Nucleus accumbens (tissue), 56 donors: Measurements from ENCODE around the gene ADAMTS4.
A peak's percentile ranks its signal among the peaks of the same experiment; 100 is the strongest.

Experiments
- DNase-seq, 56 donors: peaks; one replicate each; lab custom pipeline; 2025; lab: John Stamatoyannopoulos, UW

ADAMTS4 gene

GRCh38 chr1:161177112-161177935 is 21.5 kb downstream of the ADAMTS4 start, which contains the start of gene B4GALT3:
Gene B4GALT3, minus strand, starts transcription at chr1:161177507. Its CDS starts 1,447 bp downstream, at chr1:161176060.
- DNase-seq, result peak; percentile 11 to 93 (median 86)

GRCh38 chr1:161176468-161177111 is 22.3 kb downstream of the ADAMTS4 start:
- peak in 1 of 56 donors; percentile 11 for DNase-seq

GRCh38 chr1:161175771-161176453 is 22.9 kb downstream of the ADAMTS4 start:
- no peak for DNase-seq

- DNase-seq, result no peak
These were observed 23.9 kb downstream of the ADAMTS4 start for GRCh38 chr1:161174911-161175310.

- DNase-seq, result no peak
These were observed 25.1 kb downstream of the ADAMTS4 start for GRCh38 chr1:161173711-161174110.

- no peak for DNase-seq
These were observed 26.0 kb downstream of the ADAMTS4 start for GRCh38 chr1:161172776-161173376.

- DNase-seq, result no peak
These were observed 26.5 kb downstream of the ADAMTS4 start for GRCh38 chr1:161172349-161172748.

- no peak for DNase-seq
These were observed 27.2 kb downstream of the ADAMTS4 start for GRCh38 chr1:161171696-161172095.

- DNase-seq, result no peak
These were observed 27.7 kb downstream of the ADAMTS4 start for GRCh38 chr1:161171191-161171590.

- no peak for DNase-seq
These were observed 29.9 kb downstream of the ADAMTS4 start for GRCh38 chr1:161168906-161169305.

- DNase-seq, result peak in 6 of 56 donors; percentile 11 to 60 (median 51)
These were observed 31.9 kb downstream of the ADAMTS4 start for GRCh38 chr1:161166669-161167548.

- peak; percentile 79 to 99 (median 96) for DNase-seq
These were observed 32.8 kb downstream of the ADAMTS4 start, which contains the start of gene PPOX for GRCh38 chr1:161165742-161166668. Gene PPOX, plus strand, starts transcription at chr1:161166426. Its CDS starts 422 bp downstream, at chr1:161166848.

- DNase-seq, result no peak
These were observed 33.8 kb downstream of the ADAMTS4 start for GRCh38 chr1:161164901-161165610.

- no peak for DNase-seq
These were observed 35.1 kb downstream of the ADAMTS4 start for GRCh38 chr1:161163793-161164192.

GRCh38 chr1:161162806-161163205 is 36.0 kb downstream of the ADAMTS4 start:
- DNase-seq, result no peak

GRCh38 chr1:161162052-161162451 is 36.8 kb downstream of the ADAMTS4 start:
- DNase-seq, result no peak

GRCh38 chr1:161161652-161162051 is 37.2 kb downstream of the ADAMTS4 start:
- DNase-seq, result no peak

- no peak for DNase-seq
These were observed 38.1 kb downstream of the ADAMTS4 start for GRCh38 chr1:161160671-161161145.
